Peyer's patch (tissue), 4 donors: ENCODE data around the gene PCBD1.

Experiments
- POLR2A ChIP-seq, 2 donors: fragments of 450-650 bp; IDR thresholded peaks; one replicate each; pipeline ENCODE4 v1.5.1; 2017; ENCODE audit warnings: antibody characterized with exemption in 2 of 2, mild to moderate bottlenecking in 2 of 2, moderate library complexity in 2 of 2
- TF ChIP-seq, protein P1 (sequence below), 6 experiments: fragments of 450-650 bp in 4 of 6; fragments of 200-600 bp in 2 of 6; sonication (generic) in 1 of 6; IDR thresholded peaks; one replicate each; pipeline ENCODE4 v1.5.1; 2017 to 2019; ENCODE audit warnings: antibody characterized with exemption in 6 of 6, mild to moderate bottlenecking in 3 of 6, moderate library complexity in 1 of 6

DNA sequence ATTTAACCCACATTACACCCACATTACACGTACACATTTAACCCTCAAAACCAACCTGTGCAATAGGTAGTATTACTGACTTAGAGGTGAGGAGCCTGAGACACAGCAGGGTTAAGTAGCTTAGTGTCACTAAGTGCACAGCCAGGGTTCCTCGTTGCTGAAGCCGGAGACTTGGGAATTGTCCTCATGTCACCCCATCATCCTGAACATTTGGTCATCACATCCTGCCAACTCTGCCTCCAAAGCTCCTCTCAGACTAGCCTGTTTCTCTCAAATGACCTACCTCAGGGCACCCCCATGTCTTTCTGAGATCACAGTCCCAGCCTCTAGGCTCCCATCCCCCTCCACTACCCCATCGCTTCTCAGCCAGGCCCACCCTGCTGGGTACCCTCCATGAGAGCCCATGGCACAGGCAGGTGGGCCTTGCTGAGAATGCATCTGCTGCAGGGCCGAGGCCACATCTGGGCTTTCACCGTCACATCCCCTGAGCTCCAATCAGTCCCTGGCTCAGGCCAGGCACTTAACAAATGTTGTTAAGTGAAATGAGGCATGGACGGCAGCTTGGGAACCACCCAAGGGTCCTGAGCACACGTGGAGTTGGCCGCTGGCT lies 21.1 kb upstream of the PCBD1 start:
- TF ChIP-seq, protein P1, sequence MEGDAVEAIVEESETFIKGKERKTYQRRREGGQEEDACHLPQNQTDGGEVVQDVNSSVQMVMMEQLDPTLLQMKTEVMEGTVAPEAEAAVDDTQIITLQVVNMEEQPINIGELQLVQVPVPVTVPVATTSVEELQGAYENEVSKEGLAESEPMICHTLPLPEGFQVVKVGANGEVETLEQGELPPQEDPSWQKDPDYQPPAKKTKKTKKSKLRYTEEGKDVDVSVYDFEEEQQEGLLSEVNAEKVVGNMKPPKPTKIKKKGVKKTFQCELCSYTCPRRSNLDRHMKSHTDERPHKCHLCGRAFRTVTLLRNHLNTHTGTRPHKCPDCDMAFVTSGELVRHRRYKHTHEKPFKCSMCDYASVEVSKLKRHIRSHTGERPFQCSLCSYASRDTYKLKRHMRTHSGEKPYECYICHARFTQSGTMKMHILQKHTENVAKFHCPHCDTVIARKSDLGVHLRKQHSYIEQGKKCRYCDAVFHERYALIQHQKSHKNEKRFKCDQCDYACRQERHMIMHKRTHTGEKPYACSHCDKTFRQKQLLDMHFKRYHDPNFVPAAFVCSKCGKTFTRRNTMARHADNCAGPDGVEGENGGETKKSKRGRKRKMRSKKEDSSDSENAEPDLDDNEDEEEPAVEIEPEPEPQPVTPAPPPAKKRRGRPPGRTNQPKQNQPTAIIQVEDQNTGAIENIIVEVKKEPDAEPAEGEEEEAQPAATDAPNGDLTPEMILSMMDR (IDR thresholded peaks at IDR 0.05) = no peak
- TF ChIP-seq POLR2A (IDR thresholded peaks at IDR 0.05) = no peak
